K562 (cell line): ENCODE data around the gene BHLHE23.

Source experiments
- CBFB ChIP-seq: sonication (generic); formaldehyde crosslinking; IDR thresholded peaks from 2 replicates; pipeline ENCODE4 v1.4.0; 2020; ENCODE audit warnings: mild to moderate bottlenecking, missing genetic modification reagents
- E2F1 ChIP-seq: sonication (generic); formaldehyde crosslinking; IDR thresholded peaks from 2 replicates; pipeline ENCODE4 v1.8.1; 2023; ENCODE audit warnings: mild to moderate bottlenecking, missing genetic modification reagents, moderate library complexity
- FOXK1 ChIP-seq: sonication (generic); formaldehyde crosslinking; IDR thresholded peaks from 2 replicates; pipeline ENCODE4 v1.8.0; 2022; ENCODE audit warnings: missing genetic modification reagents, mild to moderate bottlenecking, borderline replicate concordance
- NFRKB ChIP-seq: fragments of 450-650 bp; IDR thresholded peaks from 2 replicates; pipeline ENCODE4 v1.6.1; 2016; ENCODE audit warnings: low read depth
- NR4A1 ChIP-seq, 2 experiments: fragments of 250-450 bp in 1 of 2; fragments of 450-650 bp in 1 of 2; sonication (Bioruptor Pico) in 1 of 2; IDR thresholded peaks; 2 replicates each; pipeline versions ENCODE4 v1.4.0 to v1.6.1; 2016 to 2020; ENCODE audit warnings: mild to moderate bottlenecking in 2 of 2, missing compliant biosample characterization in 1 of 2, missing genetic modification characterization in 1 of 2, moderate library complexity in 1 of 2
- POLR2A ChIP-seq: fragments of 450-650 bp; conservative IDR thresholded peaks from 2 replicates; pipeline ENCODE4 v1.6.1; 2016
- SMARCA4 ChIP-seq: fragments of 450-650 bp; IDR thresholded peaks from 2 replicates; pipeline ENCODE4 v1.6.1; 2016
- ZNF239 ChIP-seq: fragments of 250-450 bp; sonication (Bioruptor Pico); IDR thresholded peaks from 2 replicates; pipeline ENCODE4 v1.4.0; 2020; ENCODE audit warnings: mild to moderate bottlenecking
- TF ChIP-seq, protein P1 (sequence below), 2 experiments: fragments of 200-800 bp in 1 of 2; sonication (Bioruptor generic) in 1 of 2; sonication (generic) in 1 of 2; formaldehyde crosslinking in 1 of 2; IDR thresholded peaks in 1 of 2; conservative IDR thresholded peaks in 1 of 2; 2 replicates each; pipeline versions ENCODE4 v1.5.0 to v1.6.1; 2016 to 2020; ENCODE audit warnings: missing compliant biosample characterization in 1 of 2, missing genetic modification characterization in 1 of 2, missing genetic modification reagents in 1 of 2
- TF ChIP-seq, protein P2 (sequence below): fragments of 250-450 bp; sonication (Bioruptor Pico); IDR thresholded peaks from 2 replicates; pipeline ENCODE4 v1.5.0; 2020; ENCODE audit warnings: mild to moderate bottlenecking, borderline replicate concordance

DNA sequence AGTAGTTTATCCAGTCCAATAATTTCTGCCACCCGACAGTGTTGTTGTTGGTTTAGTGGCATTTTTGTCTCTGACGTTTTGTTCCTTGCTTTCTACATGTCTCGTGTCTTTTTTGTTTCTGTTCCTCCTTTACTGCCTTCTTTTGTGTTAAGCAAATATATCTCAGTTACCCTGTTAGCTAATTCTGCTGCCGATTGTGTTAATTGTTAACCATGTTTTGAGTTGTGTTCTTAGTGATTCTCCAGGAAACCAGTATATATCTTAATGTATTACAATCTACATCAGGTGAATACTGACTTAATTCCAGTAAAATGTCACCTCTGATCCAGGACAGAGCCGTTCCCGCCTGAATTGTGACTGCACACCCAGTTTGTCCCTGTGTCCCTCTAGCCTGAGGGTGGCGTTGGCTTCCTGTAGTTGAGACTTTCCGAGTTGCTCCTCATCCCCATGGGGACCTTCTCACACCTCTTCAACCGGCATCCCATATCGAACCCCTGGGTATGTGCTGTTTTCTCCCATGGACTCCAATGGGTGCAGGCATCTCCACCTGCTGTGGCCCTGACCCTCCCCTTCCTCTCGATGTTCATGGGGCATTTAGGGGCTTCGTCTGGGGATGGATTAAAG is 35.8 kb upstream of the BHLHE23 start:
- TF ChIP-seq E2F1, result no peak
- TF ChIP-seq CBFB (CRISPR knock-in tag), result no peak
- TF ChIP-seq ZNF239 (CRISPR knock-in tag), result no peak
- TF ChIP-seq, protein P1, sequence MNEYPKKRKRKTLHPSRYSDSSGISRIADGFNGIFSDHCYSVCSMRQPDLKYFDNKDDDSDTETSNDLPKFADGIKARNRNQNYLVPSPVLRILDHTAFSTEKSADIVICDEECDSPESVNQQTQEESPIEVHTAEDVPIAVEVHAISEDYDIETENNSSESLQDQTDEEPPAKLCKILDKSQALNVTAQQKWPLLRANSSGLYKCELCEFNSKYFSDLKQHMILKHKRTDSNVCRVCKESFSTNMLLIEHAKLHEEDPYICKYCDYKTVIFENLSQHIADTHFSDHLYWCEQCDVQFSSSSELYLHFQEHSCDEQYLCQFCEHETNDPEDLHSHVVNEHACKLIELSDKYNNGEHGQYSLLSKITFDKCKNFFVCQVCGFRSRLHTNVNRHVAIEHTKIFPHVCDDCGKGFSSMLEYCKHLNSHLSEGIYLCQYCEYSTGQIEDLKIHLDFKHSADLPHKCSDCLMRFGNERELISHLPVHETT (CRISPR knock-in tag; conservative IDR thresholded peaks at IDR 0.05 in 1 of 2, IDR thresholded peaks at IDR 0.05 in 1 of 2), result no peak
- TF ChIP-seq FOXK1 (CRISPR knock-in tag), result no peak
- no peak for TF ChIP-seq POLR2A
- TF ChIP-seq NFRKB, result no peak
- TF ChIP-seq NR4A1 (CRISPR knock-in tag; IDR thresholded peaks at IDR 0.05), result no peak
- no peak for TF ChIP-seq NR4A1 (tag; IDR thresholded peaks at IDR 0.05)
- no peak for TF ChIP-seq SMARCA4
- TF ChIP-seq, protein P2, sequence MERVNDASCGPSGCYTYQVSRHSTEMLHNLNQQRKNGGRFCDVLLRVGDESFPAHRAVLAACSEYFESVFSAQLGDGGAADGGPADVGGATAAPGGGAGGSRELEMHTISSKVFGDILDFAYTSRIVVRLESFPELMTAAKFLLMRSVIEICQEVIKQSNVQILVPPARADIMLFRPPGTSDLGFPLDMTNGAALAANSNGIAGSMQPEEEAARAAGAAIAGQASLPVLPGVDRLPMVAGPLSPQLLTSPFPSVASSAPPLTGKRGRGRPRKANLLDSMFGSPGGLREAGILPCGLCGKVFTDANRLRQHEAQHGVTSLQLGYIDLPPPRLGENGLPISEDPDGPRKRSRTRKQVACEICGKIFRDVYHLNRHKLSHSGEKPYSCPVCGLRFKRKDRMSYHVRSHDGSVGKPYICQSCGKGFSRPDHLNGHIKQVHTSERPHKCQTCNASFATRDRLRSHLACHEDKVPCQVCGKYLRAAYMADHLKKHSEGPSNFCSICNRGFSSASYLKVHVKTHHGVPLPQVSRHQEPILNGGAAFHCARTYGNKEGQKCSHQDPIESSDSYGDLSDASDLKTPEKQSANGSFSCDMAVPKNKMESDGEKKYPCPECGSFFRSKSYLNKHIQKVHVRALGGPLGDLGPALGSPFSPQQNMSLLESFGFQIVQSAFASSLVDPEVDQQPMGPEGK (CRISPR knock-in tag), result no peak
